KMS-11 (cell line): ENCODE data around the gene RLF.

ENCODE experiments used
- H2AFZ ChIP-seq: fragments of 200-600 bp; sonication (generic); 2 replicates; pipeline ENCODE4 v1.6.1; 2016; ENCODE audit warnings: antibody characterized with exemption, mixed run types, low read depth
- H3K27ac ChIP-seq: fragments of 200-600 bp; sonication (generic); 2 replicates; pipeline ENCODE4 v1.6.1; 2016; ENCODE audit warnings: mild to moderate bottlenecking, mixed run types
- H3K27me3 ChIP-seq: fragments of 200-600 bp; sonication (generic); 2 replicates; pipeline ENCODE4 v1.6.1; 2017; ENCODE audit warnings: mild to moderate bottlenecking, low read depth, mixed run types, moderate library complexity; ENCODE audit not compliant: insufficient read depth
- H3K36me3 ChIP-seq: fragments of 200-600 bp; sonication (generic); 2 replicates; pipeline ENCODE4 v1.6.1; 2017; ENCODE audit warnings: mild to moderate bottlenecking, mixed run types; ENCODE audit not compliant: insufficient read depth
- H3K4me1 ChIP-seq: fragments of 200-600 bp; sonication (generic); 2 replicates; pipeline ENCODE4 v1.6.1; 2016; ENCODE audit warnings: mild to moderate bottlenecking, low read depth, mixed run types; ENCODE audit not compliant: poor library complexity, severe bottlenecking
- H3K4me2 ChIP-seq: fragments of 200-600 bp; sonication (generic); 2 replicates; pipeline ENCODE4 v1.7.0; 2016; ENCODE audit warnings: mild to moderate bottlenecking, mixed run types
- H3K4me3 ChIP-seq: fragments of 200-600 bp; sonication (generic); IDR thresholded peaks from 2 replicates; pipeline ENCODE4 v1.6.1; 2017; ENCODE audit warnings: low read depth, low read length, mixed read lengths; ENCODE audit not compliant: insufficient read depth
- H3K79me2 ChIP-seq: fragments of 200-600 bp; sonication (generic); 2 replicates; pipeline ENCODE4 v1.6.1; 2016; ENCODE audit warnings: low read depth, mixed run types; ENCODE audit not compliant: insufficient read depth
- H3K9ac ChIP-seq: fragments of 200-600 bp; sonication (generic); 2 replicates; pipeline ENCODE4 v1.6.1; 2016; ENCODE audit warnings: mild to moderate bottlenecking, mixed run types
- H4K20me1 ChIP-seq: fragments of 200-600 bp; sonication (generic); 2 replicates; pipeline ENCODE4 v1.6.1; 2016; ENCODE audit warnings: mild to moderate bottlenecking, mixed run types; ENCODE audit not compliant: insufficient read depth
- TF ChIP-seq, protein P1 (sequence below): fragments of 200-600 bp; sonication (generic); conservative IDR thresholded peaks from 2 replicates; pipeline ENCODE4 v1.6.1; 2017; ENCODE audit warnings: low read depth, mild to moderate bottlenecking, antibody characterized with exemption, low read length, moderate library complexity, mixed read lengths

RLF gene, protein sequence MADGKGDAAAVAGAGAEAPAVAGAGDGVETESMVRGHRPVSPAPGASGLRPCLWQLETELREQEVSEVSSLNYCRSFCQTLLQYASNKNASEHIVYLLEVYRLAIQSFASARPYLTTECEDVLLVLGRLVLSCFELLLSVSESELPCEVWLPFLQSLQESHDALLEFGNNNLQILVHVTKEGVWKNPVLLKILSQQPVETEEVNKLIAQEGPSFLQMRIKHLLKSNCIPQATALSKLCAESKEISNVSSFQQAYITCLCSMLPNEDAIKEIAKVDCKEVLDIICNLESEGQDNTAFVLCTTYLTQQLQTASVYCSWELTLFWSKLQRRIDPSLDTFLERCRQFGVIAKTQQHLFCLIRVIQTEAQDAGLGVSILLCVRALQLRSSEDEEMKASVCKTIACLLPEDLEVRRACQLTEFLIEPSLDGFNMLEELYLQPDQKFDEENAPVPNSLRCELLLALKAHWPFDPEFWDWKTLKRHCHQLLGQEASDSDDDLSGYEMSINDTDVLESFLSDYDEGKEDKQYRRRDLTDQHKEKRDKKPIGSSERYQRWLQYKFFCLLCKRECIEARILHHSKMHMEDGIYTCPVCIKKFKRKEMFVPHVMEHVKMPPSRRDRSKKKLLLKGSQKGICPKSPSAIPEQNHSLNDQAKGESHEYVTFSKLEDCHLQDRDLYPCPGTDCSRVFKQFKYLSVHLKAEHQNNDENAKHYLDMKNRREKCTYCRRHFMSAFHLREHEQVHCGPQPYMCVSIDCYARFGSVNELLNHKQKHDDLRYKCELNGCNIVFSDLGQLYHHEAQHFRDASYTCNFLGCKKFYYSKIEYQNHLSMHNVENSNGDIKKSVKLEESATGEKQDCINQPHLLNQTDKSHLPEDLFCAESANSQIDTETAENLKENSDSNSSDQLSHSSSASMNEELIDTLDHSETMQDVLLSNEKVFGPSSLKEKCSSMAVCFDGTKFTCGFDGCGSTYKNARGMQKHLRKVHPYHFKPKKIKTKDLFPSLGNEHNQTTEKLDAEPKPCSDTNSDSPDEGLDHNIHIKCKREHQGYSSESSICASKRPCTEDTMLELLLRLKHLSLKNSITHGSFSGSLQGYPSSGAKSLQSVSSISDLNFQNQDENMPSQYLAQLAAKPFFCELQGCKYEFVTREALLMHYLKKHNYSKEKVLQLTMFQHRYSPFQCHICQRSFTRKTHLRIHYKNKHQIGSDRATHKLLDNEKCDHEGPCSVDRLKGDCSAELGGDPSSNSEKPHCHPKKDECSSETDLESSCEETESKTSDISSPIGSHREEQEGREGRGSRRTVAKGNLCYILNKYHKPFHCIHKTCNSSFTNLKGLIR (N-terminal part only)

DNA sequence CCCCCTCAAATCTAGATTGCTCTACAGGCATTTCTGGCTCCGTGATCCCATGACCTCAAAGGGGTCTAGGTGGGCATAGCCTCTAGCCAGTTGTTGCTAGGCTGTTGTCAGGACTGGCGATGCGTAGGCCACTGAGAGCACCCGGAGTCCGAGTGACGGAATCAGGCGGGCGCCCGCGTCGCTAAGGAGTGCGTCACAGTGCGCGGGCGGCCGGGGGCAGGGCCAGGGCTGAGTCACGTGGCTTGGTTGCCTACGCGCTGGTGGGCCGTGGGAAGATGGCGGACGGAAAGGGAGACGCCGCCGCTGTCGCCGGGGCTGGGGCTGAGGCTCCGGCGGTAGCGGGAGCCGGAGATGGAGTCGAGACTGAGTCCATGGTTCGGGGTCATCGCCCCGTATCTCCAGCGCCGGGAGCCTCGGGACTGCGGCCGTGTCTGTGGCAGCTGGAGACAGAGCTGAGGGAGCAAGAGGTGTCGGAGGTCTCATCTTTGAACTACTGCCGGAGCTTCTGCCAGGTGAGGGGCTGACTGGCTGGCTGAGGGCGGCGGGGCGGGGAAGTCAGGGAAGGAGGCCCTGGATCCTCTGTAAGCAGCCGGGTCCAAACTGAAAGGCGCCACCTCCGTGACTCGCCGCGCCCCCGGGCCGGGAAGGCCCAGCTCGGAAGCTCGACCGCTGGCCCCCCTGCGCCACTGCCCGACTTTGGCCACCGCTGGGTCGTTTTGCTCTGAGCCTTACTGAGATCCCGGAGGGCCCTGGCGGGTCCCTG, at the start of gene RLF:
Gene RLF (plus strand): TSS at position 263 of the 763 bp plus-strand sequence. CDS start 13 bp downstream, at position 276.
- TF ChIP-seq, protein P1, sequence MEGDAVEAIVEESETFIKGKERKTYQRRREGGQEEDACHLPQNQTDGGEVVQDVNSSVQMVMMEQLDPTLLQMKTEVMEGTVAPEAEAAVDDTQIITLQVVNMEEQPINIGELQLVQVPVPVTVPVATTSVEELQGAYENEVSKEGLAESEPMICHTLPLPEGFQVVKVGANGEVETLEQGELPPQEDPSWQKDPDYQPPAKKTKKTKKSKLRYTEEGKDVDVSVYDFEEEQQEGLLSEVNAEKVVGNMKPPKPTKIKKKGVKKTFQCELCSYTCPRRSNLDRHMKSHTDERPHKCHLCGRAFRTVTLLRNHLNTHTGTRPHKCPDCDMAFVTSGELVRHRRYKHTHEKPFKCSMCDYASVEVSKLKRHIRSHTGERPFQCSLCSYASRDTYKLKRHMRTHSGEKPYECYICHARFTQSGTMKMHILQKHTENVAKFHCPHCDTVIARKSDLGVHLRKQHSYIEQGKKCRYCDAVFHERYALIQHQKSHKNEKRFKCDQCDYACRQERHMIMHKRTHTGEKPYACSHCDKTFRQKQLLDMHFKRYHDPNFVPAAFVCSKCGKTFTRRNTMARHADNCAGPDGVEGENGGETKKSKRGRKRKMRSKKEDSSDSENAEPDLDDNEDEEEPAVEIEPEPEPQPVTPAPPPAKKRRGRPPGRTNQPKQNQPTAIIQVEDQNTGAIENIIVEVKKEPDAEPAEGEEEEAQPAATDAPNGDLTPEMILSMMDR = no peak
- peaks cover 32% of the 10 kb centered on the region for H3K4me1 ChIP-seq

DNA sequence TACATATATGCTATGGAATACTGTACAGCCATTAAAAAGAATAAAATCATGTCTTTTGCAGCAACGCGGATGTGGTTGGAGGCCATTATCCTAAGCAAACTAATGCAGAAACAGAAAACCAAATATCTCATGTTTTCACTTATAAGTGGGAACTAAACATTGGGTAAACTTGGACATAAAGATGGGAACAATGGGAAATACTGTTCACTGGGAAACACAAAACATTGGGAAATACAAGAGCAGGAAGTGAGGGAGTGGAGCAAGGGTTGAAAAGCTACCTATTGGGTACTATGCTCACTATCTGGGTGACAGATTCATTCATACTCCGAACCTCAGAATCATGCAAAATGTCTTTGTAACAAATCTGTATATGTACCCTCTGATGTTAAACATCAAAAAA, 46.8 kb upstream of the RLF start:
- TF ChIP-seq, protein P1 = no peak
- Histone ChIP-seq H3K4me2 (no peak overlapping the region), H3K27ac (no peak overlapping the region), H3K4me3 (no peak overlapping the region), H3K4me1 (no peaks in the 10 kb centered on the region), H3K27me3 (no peaks in the 10 kb centered on the region), H4K20me1 (no peaks in the 10 kb centered on the region), H3K9ac (no peak overlapping the region), H3K36me3 (no peaks in the 10 kb centered on the region), H3K79me2 (no peaks in the 10 kb centered on the region), H2AFZ (no peak overlapping the region)

More for the DNA sequence above, at the start of gene RLF:
- Histone ChIP-seq H3K27me3 (no peaks in the 10 kb centered on the region), H2AFZ (peak within 1 kb of the TSS; percentile 96), H4K20me1 (peaks cover 21% of the 10 kb centered on the region), H3K27ac (peak within 1 kb of the TSS; percentile 77), H3K79me2 (peaks cover 54% of the 10 kb centered on the region), H3K4me3 (peak within 1 kb of the TSS; percentile 87), H3K36me3 (no peaks in the 10 kb centered on the region), H3K4me2 (peak within 1 kb of the TSS; percentile 98), H3K9ac (peak within 1 kb of the TSS; percentile 90)

DNA sequence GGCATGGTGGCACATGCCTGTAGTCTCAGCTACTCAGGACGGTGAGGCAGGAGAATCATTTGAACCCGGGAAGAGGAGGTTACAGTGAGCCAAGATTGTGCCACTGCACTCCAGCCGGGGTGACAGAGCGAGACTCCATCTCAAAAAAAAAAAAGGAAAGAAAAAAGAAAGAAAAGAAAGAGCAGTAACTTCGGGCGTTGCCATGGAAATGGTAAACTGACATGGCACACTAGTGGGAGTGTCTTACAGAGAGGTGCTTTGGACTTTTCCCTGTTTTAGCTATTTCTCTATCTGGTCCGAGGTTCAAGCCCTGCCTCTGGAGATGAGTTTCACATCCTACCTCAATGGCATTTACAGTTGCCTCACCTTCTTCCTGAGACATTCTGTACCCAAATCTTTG, 41.1 kb upstream of the RLF start:
- H2AFZ ChIP-seq = no peak overlapping the region
- no peaks in the 10 kb centered on the region for H4K20me1 ChIP-seq
- H3K27ac ChIP-seq = no peak overlapping the region
- no peak overlapping the region for H3K9ac ChIP-seq
- H3K27me3 ChIP-seq = no peaks in the 10 kb centered on the region
- no peaks in the 10 kb centered on the region for H3K79me2 ChIP-seq
- H3K4me1 ChIP-seq = no peaks in the 10 kb centered on the region
- TF ChIP-seq, protein P1 = no peak
- no peaks in the 10 kb centered on the region for H3K36me3 ChIP-seq
- no peak overlapping the region for H3K4me3 ChIP-seq
- no peak overlapping the region for H3K4me2 ChIP-seq
